LNCaP clone FGC (cell line): ENCODE data around the gene HEXD.

Experiments
- DNase-seq: peaks from one replicate; pipeline ENCODE4 v3.0.0-alpha.2; 2011; ENCODE audit warnings: low read depth
- H3K4me3 ChIP-seq: 2 replicates; pipeline ENCODE4 v1.5.1; 2011; ENCODE audit warnings: mild to moderate bottlenecking, low read depth, low read length, control low read depth
- CTCF ChIP-seq: IDR thresholded peaks from 2 replicates; pipeline ENCODE4 v1.5.1; 2012; ENCODE audit warnings: mild to moderate bottlenecking; ENCODE audit not compliant: control insufficient read depth, insufficient read depth; ENCODE audit errors: extremely low read depth

The HEXD gene

GRCh38 chr17:82400830-82401229 lies 17.3 kb upstream of the HEXD start:
- no peak for TF ChIP-seq CTCF
- DNase-seq = no peak
- H3K4me3 ChIP-seq = no peak overlapping the region

DNA sequence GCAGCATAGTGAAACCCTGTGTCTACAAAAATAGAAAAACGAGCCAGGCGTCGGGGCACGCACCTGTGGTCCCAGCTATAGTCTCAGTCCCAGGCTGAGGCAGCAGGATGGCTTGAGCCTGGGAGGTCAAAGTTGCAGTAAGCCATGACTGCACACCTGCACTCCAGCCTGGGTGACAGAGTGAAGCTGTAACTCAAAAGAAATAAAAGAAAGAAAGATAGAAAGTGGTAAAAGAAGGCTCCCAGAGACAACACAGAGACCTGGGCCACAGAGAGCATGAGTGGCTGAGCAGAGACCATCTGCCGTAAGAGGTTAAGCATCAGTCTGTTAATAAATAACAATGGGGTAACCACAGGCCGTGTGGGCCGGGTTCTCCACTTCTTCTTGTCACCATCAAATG lies 15.3 kb upstream of the HEXD start:
- no peak for TF ChIP-seq CTCF
- no peak overlapping the region for H3K4me3 ChIP-seq
- DNase-seq = no peak

GRCh38 chr17:82403662-82404660 lies 14.2 kb upstream of the HEXD start:
- TF ChIP-seq CTCF = no peak
- DNase-seq = no peak
- H3K4me3 ChIP-seq = no peak overlapping the region

DNA sequence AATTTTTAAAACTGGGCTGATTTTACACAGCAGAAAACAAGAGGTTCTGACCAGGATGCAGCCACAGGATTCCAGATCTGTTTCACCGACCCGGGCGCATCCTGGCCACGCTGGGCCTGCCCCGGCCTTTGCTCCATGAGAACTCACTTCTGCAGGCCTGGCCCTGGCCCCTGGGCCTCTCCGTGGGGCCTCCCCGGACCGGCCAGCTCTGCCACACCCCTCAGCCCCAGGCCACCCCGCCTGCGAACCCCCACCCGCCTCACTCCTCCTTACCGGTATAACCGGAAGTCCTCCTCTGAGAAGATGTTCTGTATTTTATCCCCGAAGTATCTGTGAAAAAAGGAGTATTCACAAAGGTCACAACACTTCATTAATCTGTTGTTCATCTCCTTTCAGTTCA lies 13.1 kb upstream of the HEXD start:
- DNase-seq = no peak

GRCh38 chr17:82406131-82406671 lies 11.9 kb upstream of the HEXD start:
- no peak overlapping the region for H3K4me3 ChIP-seq
- TF ChIP-seq CTCF = no peak
- DNase-seq = no peak

More for the DNA sequence above, 13.1 kb upstream of the HEXD start:
- no peak for TF ChIP-seq CTCF
- no peak overlapping the region for H3K4me3 ChIP-seq

DNA sequence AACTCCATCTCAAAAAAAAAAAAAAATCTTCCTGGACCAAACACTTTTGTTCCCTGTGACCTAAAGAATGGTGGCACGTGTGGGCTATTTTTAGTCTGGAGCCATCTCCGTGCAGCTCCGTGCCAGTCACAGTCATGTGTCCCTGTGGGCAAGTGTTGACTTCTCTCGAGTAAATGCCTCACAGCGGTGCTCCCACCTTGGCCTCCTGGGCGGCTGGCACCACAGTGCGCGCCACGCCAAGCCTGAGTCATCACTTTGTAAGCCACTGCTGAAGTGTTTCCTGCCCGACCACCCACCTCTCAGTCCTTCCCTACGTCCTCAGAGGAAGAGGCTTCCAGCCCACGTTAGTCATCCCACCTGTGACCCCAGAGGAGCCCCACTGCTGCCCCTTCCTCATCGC lies 10.9 kb upstream of the HEXD start:
- no peak for DNase-seq
- H3K4me3 ChIP-seq = no peak overlapping the region
- no peak for TF ChIP-seq CTCF
